Right lobe of liver (tissue), 6 donors: ENCODE results near the gene COQ7. TPM values are rescaled to one million over a fixed set of nuclear protein-coding genes. Genes with fewer than 3 reads are reported as not detected.

Source experiments
- ATAC-seq, 4 donors: fragments of 200-7000 bp; cut with Tn5 transposase; one replicate each; pipeline ENCODE4 v1.9.1; 2020; ENCODE audit warnings: mild to moderate bottlenecking in 4 of 4, moderate library complexity in 4 of 4
- DNase-seq, 3 donors: peaks; one replicate each; pipeline ENCODE4 v3.0.0-alpha.2; 2020
- H3K27ac ChIP-seq, 3 donors: fragments of 200-600 bp; one replicate each; pipeline ENCODE4 v1.8.0; 2022
- H3K27me3 ChIP-seq, 2 donors: fragments of 200-600 bp; one replicate each; pipeline ENCODE4 v1.8.0; 2022
- H3K36me3 ChIP-seq, 4 donors: fragments of 200-600 bp; sonication (generic) in 1 of 4; one replicate each; pipeline versions ENCODE4 v1.5.1 to v1.8.0; 2017 to 2022; ENCODE audit warnings: control low read depth in 1 of 4
- H3K4me1 ChIP-seq, 4 donors: fragments of 200-600 bp; sonication (generic) in 1 of 4; one replicate each; pipeline versions ENCODE4 v1.5.1 to v1.8.0; 2017 to 2022; ENCODE audit warnings: control low read depth in 1 of 4
- H3K4me3 ChIP-seq, 3 donors: fragments of 200-600 bp; one replicate each; pipeline ENCODE4 v1.8.0; 2022
- H3K9me3 ChIP-seq, 4 donors: fragments of 200-600 bp; sonication (generic) in 1 of 4; one replicate each; pipeline versions ENCODE4 v1.5.1 to v1.8.0; 2017 to 2022; ENCODE audit warnings: control low read depth in 1 of 4
- POLR2A ChIP-seq: fragments of 450-650 bp; IDR thresholded peaks from one replicate; pipeline ENCODE4 v1.6.1; 2017; ENCODE audit warnings: antibody characterized with exemption, mild to moderate bottlenecking
- WGBS: methylation state at CpG from one replicate; pipeline ENCODE4 v1.1.6; 2018; ENCODE audit warnings: low coverage, low lambda C conversion rate; ENCODE audit not compliant: insufficient coverage; ENCODE audit errors: missing lambda C conversion rate; 5-methylcytosine and 5-hydroxymethylcytosine counted together
- intact Hi-C, 2 donors: fragments of 100-400 bp; cut with DNase I; formaldehyde crosslinking; loops; one replicate each; pipeline versions ENCODE4 v1.11.2 to v1.14.1; 2022
- long read RNA-seq: library from polyadenylated mRNA; unstranded; transcript quantifications from one replicate; pipeline ENCODE4 v2.0.0, GENCODE V29; 2019
- total RNA-seq, 6 experiments: library from RNA; depleted of rRNA in 2 of 6; stranded (reverse); fragments of >200 nt in 2 of 6; fragmentation: NEBNext Ultra II Directional in 3 of 6; extraction: Animal tissue kit (Norgen Biotek cat#: 25700) in 3 of 6; gene quantifications; one replicate each; pipeline versions ENCODE4 v1.1.0 to v1.2.4, GENCODE V29; 2016 to 2023
- TF ChIP-seq, protein P1 (sequence below), 4 donors: fragments of 200-600 bp in 3 of 4; fragments of 450-650 bp in 1 of 4; IDR thresholded peaks; one replicate each; pipeline versions ENCODE4 v1.5.1 to v1.8.0; 2016 to 2022; ENCODE audit warnings: antibody characterized with exemption in 4 of 4, mild to moderate bottlenecking in 2 of 4
- donor health status: DM: no; HTN: yes; CAD: no.
- donor health status: DM: no; HTN: no; CAD: no.
- donor health status: DM: no; HTN: no; CAD: no.
- donor health status: DM: no; HTN: yes; CAD: no.
- donor health status: DM: no; HTN: yes; CAD: no.

The COQ7 gene
- 10 to 100 TPM in 3 of 6 experiments, 1 to 10 TPM in 3; 7.9 to 11.3 (median 9.9) TPM for total RNA-seq
- long read RNA-seq, partial matches to known transcripts = 1 of 1 reads
- long read RNA-seq, other reads (novel, unspliced or antisense) = 0 of 1 reads

DNA sequence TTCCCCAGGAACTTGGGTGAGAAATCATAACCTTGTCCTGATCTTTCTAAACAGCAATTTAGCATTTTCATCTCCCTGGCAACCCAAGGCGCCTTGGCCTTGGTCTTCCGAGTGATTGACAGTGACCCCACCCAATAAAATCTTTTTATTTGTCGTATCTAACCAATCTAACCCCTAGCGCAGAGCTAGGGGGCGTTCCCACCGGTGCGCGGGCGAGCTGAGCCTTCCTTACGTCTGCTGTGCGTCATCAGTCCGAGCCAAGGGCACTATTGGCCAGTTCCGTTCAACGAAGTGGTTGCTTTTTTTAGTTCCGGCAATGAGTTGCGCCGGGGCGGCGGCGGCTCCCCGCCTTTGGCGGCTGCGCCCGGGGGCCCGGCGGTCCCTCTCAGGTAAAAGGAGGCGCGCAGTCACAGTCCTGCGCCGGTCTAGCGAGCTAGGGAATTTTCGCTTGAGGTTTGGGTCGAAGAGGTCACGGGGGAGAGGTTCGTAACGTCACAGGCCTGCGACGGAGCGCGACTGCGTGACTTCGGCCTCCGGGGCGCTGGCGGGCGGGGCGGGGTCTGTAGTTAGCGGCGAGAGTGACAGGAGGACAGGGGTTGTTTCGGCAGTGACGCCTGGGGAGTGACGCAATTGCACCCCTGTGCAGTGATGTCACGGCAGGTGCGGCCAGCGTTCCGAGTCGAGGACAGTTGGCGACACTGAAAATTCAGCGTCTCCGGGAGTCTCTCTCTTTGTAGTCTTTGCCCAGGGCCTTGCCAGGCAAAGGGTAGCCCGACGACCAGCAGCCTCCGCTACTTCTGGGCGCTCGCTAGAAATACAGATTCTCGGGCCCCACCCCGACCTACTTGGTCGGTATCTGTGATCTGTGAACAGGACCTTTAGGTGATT lies at the start of gene COQ7:
Gene COQ7, plus strand, starts transcription at position 266 of the 888 bp plus-strand sequence. Its CDS starts 51 bp downstream, at position 317.
- WGBS = 0% methylated on average over 27 of the region's 68 CpGs
- TF ChIP-seq, protein P1, sequence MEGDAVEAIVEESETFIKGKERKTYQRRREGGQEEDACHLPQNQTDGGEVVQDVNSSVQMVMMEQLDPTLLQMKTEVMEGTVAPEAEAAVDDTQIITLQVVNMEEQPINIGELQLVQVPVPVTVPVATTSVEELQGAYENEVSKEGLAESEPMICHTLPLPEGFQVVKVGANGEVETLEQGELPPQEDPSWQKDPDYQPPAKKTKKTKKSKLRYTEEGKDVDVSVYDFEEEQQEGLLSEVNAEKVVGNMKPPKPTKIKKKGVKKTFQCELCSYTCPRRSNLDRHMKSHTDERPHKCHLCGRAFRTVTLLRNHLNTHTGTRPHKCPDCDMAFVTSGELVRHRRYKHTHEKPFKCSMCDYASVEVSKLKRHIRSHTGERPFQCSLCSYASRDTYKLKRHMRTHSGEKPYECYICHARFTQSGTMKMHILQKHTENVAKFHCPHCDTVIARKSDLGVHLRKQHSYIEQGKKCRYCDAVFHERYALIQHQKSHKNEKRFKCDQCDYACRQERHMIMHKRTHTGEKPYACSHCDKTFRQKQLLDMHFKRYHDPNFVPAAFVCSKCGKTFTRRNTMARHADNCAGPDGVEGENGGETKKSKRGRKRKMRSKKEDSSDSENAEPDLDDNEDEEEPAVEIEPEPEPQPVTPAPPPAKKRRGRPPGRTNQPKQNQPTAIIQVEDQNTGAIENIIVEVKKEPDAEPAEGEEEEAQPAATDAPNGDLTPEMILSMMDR (IDR thresholded peaks at IDR 0.05) = peak in 2 of 4 donors; percentile 18 to 33
- peak; percentile 52 for TF ChIP-seq POLR2A
- H3K9me3 ChIP-seq = no peaks in the 10 kb centered on the region
- H3K27me3 ChIP-seq = no peaks in the 10 kb centered on the region
- peaks cover 0 to 8% (median 0%) of the 10 kb centered on the region in 4 donors for H3K4me1 ChIP-seq
- intact Hi-C loops = no loop called here
- H3K36me3 ChIP-seq = no peaks in the 10 kb centered on the region
- ATAC-seq (peak; percentile 93 to 97 (median 95)), DNase-seq (peak; percentile 99)
- peak within 1 kb of the TSS; percentile 52 to 71 (median 71) for H3K4me3 ChIP-seq
- peak within 1 kb of the TSS; percentile 97 to 100 (median 99) for H3K27ac ChIP-seq

GRCh38 chr16:19020689-19021088 lies 46.7 kb upstream of the COQ7 start:
- Histone ChIP-seq H3K36me3 (no peaks in the 10 kb centered on the region), H3K4me1 (no peaks in the 10 kb centered on the region), H3K27me3 (no peaks in the 10 kb centered on the region), H3K4me3 (no peak overlapping the region), H3K27ac (no peak overlapping the region), H3K9me3 (no peaks in the 10 kb centered on the region)
- intact Hi-C loops = no loop called here
- ATAC-seq (no peak), DNase-seq (no peak)
- WGBS = 91% methylated on average over 4 of the region's 4 CpGs
- TF ChIP-seq, protein P1 (IDR thresholded peaks at IDR 0.05) = no peak
- no peak for TF ChIP-seq POLR2A

- 75% methylated on average over 4 of the region's 4 CpGs for WGBS
- Histone ChIP-seq H3K27me3 (no peaks in the 10 kb centered on the region), H3K4me3 (no peak overlapping the region), H3K9me3 (no peaks in the 10 kb centered on the region), H3K27ac (no peak overlapping the region), H3K36me3 (no peaks in the 10 kb centered on the region), H3K4me1 (no peaks in the 10 kb centered on the region)
- no peak for TF ChIP-seq POLR2A
- TF ChIP-seq, protein P1 (IDR thresholded peaks at IDR 0.05) = no peak
- intact Hi-C loops = no loop called here
- ATAC-seq (no peak), DNase-seq (no peak)
Observed at GRCh38 chr16:19021747-19022146, 45.7 kb upstream of the COQ7 start.

GRCh38 chr16:19027416-19027815 lies 40.0 kb upstream of the COQ7 start:
- no peaks in the 10 kb centered on the region for H3K27me3 ChIP-seq
- DNase-seq (no peak), ATAC-seq (no peak)
- no peak overlapping the region for H3K27ac ChIP-seq
- H3K4me1 ChIP-seq = no peaks in the 10 kb centered on the region
- 64% methylated on average over 3 of the region's 3 CpGs for WGBS
- no peak for TF ChIP-seq POLR2A
- TF ChIP-seq, protein P1 (IDR thresholded peaks at IDR 0.05) = no peak
- no peaks in the 10 kb centered on the region for H3K9me3 ChIP-seq
- intact Hi-C loops = no loop called here
- no peaks in the 10 kb centered on the region for H3K36me3 ChIP-seq
- no peak overlapping the region for H3K4me3 ChIP-seq
